ENCODE measurements around the gene DPYSL5. TPM values are rescaled to one million over a fixed set of nuclear protein-coding genes. Genes with fewer than 3 reads are reported as not detected.

Gene DPYSL5
- total RNA-seq, 1 donor from 2014 or later: not detected

DNA sequence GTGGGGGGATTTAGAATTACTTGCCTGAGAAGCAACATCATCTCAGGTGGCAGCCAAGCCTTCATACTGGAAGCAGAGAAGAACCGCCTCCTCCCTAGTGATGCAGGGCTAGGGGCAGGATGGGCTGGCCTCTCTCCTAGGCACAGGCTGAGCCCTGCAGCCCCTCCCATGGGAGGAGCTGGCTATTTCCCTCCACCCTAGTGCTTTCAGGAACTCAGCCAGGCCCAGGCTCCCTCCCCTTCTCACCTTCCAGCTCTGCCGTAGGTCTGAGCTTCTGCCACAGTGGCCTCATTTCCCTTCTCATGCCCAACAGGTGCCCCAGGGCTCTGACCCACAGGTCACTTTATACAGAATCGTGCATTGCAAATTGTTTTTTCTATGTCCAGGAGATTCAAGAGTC lies 31.0 kb upstream of the DPYSL5 start:
- no peak for TF ChIP-seq CTCF (IDR thresholded peaks at IDR 0.05)
- no peaks in the 10 kb centered on the region for H3K9me3 ChIP-seq
- H3K27me3 ChIP-seq (ENCODE audit: low read depth): peaks cover 9% of the 10 kb centered on the region
- no peak for ATAC-seq
- intact Hi-C loops (cut with DNase I): no loop called here
- no peak for DNase-seq
- no peak overlapping the region for H3K4me3 ChIP-seq
- H3K4me1 ChIP-seq: no peaks in the 10 kb centered on the region
- no peak overlapping the region for H3K27ac ChIP-seq
- no peaks in the 10 kb centered on the region for H3K36me3 ChIP-seq

DNA sequence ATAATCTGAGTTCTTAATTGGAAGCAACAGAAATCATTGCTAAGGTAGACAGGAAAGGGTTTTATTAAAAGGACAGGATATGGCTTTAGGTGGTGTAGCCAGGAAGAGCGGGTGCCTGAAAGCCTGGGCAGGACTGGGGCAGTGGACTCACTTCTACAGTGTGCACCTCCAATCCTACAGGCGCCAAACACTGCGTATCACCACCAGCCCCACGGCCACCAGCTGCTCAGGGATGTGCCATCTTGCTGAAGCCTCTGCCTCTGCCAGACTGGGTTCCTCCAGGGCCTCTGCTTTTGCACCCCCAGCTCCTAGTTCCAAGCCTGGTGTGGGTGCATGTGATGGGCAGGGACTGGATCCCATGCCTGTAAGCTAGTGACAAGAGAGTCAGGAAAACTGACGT lies 29.7 kb upstream of the DPYSL5 start:
- no peak for TF ChIP-seq CTCF (IDR thresholded peaks at IDR 0.05)
- no peaks in the 10 kb centered on the region for H3K4me1 ChIP-seq
- no peak for ATAC-seq
- no peak overlapping the region for H3K27ac ChIP-seq
- intact Hi-C loops (cut with DNase I): no loop called here
- DNase-seq: no peak
- no peaks in the 10 kb centered on the region for H3K9me3 ChIP-seq
- no peak overlapping the region for H3K4me3 ChIP-seq
- no peaks in the 10 kb centered on the region for H3K36me3 ChIP-seq
- peaks cover 5% of the 10 kb centered on the region for H3K27me3 ChIP-seq (ENCODE audit: low read depth)

DNA sequence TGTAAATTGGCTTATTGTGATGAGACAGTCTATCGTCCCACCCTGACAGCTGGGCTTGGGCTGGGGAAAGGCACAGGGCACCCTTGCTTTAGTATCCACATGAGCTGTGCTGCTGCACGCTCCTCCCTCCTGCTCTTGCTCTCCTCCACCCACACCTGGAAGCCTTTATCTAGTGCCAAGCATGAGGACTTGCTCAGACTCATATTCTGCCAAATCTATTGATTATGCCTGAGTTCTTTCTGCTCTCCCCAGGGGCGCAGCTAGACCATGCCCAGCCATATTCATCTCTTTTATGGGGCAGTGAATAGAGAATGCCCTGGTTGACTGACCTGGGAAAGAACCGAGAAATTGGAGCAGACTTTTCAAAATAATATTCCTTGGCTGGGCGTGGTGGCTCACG lies 29.0 kb upstream of the DPYSL5 start:
- intact Hi-C loops (cut with DNase I): no loop called here
- ATAC-seq (no peak), DNase-seq (no peak)
- Histone ChIP-seq H3K27ac (no peak overlapping the region), H3K36me3 (no peaks in the 10 kb centered on the region), H3K27me3 (ENCODE audit: low read depth) (peaks cover 5% of the 10 kb centered on the region), H3K4me1 (no peaks in the 10 kb centered on the region), H3K9me3 (no peaks in the 10 kb centered on the region), H3K4me3 (no peak overlapping the region)
- no peak for TF ChIP-seq CTCF (IDR thresholded peaks at IDR 0.05)

DNA sequence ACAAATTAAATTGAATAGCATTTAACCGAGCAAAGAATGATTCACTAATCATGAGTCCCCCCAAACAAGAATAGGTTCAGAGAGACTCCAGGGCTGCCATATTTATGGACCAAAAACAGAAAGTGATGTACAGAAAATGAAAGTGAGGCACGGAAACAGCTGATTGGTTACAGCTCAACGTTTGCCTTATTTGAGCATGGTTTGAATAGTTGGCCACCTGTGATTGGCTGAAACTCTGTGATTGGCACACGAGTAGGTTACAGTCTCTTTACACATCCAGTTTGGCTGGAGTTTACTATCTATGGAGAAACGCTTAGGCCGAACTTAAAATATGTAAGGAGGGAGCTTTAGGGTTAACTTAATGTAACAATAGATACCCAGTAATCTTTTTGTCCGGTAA lies 27.0 kb upstream of the DPYSL5 start:
- intact Hi-C loops (cut with DNase I): no loop called here
- DNase-seq: no peak
- Histone ChIP-seq H3K27me3 (ENCODE audit: low read depth) (peaks cover 5% of the 10 kb centered on the region), H3K9me3 (no peaks in the 10 kb centered on the region), H3K4me1 (no peaks in the 10 kb centered on the region), H3K36me3 (no peaks in the 10 kb centered on the region), H3K4me3 (no peak overlapping the region), H3K27ac (no peak overlapping the region)
- no peak for TF ChIP-seq CTCF (IDR thresholded peaks at IDR 0.05)
- ATAC-seq: no peak

DNA sequence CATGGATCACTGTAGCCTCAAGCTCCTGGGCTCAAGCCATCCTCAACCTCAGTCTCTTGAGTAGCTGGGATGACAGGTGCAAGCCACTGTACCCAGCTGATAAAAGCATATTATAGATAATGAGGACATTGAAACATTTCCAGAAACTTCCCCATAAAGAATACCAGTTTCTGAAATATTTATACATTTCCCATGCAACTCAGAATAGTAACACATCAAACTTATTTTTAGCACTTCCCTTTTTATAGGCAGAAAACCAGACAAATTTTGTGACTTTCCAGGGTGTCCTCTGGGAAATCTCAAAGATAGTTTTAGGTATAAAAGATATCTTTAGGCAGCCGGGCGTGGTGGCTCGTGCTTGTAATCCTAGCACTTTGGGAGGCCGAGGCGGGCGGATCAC lies 25.1 kb upstream of the DPYSL5 start:
- DNase-seq: no peak
- ATAC-seq: no peak
- Histone ChIP-seq H3K27me3 (ENCODE audit: low read depth) (no peaks in the 10 kb centered on the region), H3K27ac (no peak overlapping the region), H3K36me3 (no peaks in the 10 kb centered on the region), H3K9me3 (no peaks in the 10 kb centered on the region), H3K4me1 (no peaks in the 10 kb centered on the region), H3K4me3 (no peak overlapping the region)
- TF ChIP-seq CTCF (IDR thresholded peaks at IDR 0.05): no peak
- intact Hi-C loops (cut with DNase I): no loop called here
